GM19467 (cell line): ENCODE results near the gene DCTN5.
A peak's percentile ranks its signal among the peaks of the same experiment; 100 is the strongest.
"Not testable (repeated sequence)": the region's sequence is repeated elsewhere in the genome, so short reads cannot be mapped to it uniquely, and the experiment has no call there.

ENCODE experiments used
- ATAC-seq: cut with Tn5 transposase; IDR thresholded peaks from one replicate; pipeline ENCODE4 v1.9.1; 2021; ENCODE audit warnings: mild to moderate bottlenecking, moderate library complexity; ENCODE audit not compliant: unreplicated experiment

The DCTN5 gene

DNA sequence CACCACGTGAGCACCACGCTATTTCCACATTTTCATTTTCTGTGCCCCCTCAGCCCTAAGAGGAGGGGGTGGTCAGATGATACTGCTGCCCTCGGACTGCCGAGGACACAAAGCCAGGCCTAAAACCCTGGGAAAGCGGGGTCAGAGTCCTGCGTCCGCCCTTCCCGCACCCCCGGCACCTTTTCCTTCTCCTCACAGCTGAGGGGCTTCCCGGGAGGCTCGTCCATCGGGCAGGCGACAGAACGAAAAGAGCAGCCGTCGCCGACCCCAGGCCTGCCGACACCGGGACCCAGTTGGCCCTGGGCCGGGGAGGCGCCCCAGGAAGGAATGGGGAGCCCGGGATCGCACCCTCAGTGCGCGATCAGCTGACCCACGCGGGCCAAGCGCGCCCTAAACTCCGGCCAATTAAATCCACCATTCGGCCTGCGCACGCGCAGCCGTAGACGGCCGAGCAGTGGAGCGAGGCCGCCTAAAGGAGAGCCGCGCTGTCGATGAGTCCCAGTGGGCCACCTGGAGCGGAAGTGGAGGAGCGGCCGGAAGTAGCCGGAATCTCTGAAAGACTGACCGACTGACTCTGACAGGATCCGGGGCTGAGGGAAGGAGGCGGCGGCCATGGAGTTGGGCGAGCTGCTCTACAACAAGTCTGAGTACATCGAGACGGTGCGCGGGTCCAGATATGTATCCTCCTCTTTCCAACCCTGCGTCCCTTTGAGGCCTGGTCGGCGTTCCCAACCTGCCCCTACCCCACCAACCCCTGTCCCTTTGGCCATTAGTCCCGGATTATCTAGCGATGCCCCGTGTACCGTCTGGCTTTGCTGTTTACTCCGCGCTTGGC, at the start of gene DCTN5, which contains the start of gene PALB2:
Gene DCTN5 (plus strand): TSS at position 536 of the 835 bp plus-strand sequence. CDS start 77 bp downstream, at position 613.
Gene PALB2 (minus strand): TSS at position 380 of the 835 bp plus-strand sequence. CDS start 153 bp downstream, at position 227.
- ATAC-seq: peak; percentile 95

DNA sequence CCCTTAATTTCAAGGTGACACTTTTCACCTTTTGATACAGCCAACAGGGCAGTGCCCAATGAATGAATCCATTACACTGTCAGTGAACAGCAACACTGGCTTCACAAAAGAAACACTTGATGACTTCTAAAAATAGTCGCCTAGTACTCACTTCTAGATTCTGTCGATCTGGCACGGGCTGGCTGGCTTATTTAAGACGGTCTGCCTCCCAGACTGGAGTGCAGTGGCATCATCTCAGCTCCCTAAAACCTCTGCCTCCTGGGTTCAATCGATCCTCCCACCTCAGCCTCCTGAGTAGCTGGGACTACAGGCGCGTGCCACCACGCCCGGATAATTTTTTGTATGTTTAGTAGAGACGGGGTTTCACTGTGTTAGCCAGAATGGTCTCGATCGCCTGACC, 47.1 kb upstream of the DCTN5 start:
- ATAC-seq: no peak

GRCh38 chr16:23595246-23595950, 45.9 kb upstream of the DCTN5 start:
- no peak for ATAC-seq

DNA sequence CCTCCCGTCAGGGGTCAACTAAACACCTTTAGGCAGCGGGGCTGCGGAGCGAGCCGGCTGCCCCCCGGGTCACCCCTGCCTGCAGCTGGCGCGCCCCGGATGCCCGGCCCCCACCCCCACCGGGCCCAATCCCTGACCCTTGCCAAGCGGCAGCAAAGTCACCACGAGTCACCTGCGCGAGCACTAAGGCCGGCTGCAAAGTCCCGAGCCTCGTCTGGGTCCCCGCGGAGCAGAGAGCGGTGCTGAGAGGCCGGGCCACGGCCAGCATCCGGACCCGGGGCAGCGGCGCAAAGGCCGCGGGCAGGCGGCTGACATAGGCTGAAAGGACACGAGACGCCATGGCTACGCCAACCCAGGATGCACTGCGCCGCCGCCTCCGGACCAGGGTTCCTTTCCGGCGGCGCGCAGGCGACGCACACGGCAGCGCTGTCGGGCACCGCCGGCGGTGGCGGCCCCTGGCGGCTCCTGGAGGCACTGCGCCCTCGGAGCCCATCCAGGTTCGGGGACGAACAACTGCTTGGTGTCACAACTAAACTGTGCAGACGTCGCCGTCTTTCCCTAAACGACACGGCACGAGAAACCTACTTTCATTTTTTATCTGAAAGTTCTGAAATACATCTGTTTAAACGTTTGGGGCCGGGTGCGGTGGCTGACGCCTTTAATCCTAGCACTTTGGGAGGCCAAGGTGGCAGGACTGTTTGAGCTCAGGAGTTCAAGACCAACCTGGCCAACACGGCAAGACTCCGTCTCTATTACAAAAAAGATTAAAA, 45.1 kb upstream of the DCTN5 start, which contains the start of gene NDUFAB1:
Gene NDUFAB1 (minus strand): TSS at position 366 of the 770 bp plus-strand sequence. CDS start 26 bp downstream, at position 340.
- peak; percentile 81 for ATAC-seq

DNA sequence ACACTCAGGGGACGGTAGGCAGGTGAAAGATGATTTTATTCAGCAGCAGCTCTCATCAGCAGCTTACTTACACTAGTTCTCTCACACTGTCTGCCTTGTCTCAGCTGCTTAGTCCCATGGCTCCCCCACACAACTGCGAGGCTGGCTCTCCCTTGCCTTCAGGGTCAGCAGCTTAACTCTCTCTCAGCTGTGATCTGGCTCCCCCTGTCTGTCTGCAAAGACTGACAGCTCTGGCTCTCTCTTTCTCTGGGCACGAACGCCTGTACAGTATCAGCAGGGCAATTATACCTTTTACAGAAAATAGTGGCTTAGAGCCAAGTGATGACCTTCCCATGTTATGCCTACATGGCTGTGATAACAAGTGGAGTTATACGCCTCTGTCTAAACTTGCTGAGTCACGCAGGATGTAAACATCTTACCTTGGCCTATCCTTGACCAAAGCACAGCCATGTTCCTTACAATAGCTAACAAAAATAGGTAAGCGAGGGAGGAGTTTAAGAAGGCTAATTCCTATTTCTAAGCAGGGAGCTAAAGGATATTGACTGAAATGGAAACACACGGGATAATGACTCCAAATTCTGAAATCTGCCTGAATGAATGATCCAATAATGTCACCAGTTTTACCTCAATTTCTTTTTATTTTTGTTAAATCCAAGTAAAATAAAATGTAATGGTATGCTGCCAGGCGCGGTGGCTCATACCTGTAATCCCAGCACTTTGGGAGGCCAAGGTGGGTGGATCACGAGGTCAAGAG, 44.1 kb upstream of the DCTN5 start:
- peak; percentile 32 for ATAC-seq

DNA sequence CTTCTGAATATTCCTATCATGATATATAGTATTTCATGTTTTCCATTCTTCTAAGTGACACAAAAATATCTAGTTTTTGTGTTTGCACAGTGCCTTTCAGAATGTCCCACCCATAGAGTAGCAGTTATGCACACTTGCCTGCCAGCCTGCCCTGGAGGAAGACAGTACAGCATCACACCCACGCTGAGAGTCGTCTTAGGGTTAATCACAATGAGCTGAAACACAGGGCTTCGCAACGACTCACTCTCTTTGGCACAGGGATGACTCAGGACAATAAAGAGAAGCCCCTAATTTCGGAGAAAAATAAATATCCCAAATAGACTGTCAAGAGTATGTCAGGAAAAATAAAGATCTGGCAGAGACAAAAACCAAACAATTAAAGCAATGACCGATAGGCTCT, 33.5 kb upstream of the DCTN5 start:
- no peak for ATAC-seq

DNA sequence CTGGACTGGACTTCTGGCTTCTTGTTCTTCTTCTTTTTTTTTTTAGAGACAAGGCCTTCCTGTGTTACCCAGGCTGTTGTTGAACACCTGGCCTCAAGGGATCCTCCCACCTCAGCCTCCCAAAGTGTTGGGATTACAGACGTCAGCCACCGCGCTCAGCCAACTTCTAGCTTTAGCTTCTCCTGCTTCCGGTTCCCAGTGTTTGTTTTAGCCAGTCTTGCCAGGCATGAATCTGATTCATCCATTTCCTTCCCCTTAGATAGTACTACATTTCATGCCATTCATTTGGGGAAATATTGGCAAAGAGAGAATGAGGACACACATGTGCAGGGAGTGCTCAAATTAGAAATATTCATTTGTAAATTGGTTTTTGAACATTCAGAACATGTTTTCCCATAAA, 33.1 kb upstream of the DCTN5 start:
- no peak for ATAC-seq

- no peak for ATAC-seq
These were observed 31.3 kb upstream of the DCTN5 start for GRCh38 chr16:23609929-23610328.

DNA sequence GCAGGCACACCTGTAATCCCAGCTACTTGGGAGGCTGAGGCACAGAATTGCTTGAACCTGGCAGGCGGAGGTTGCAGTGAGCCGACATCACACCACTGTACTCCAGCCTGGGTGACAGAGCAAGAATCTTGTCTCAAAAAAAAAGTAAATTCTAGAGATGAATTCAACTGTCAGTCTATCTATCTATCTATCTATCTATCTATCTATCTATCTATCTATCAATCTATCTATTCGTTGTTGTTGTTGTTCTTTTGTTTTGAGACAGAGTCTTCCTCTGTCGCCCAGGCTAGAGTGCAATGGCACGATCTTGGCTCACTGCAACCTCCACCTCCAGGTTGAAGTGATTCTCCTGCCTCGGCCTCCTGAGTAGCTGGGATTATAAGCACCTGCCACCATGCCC, 30.4 kb upstream of the DCTN5 start:
- ATAC-seq: not testable (repeated sequence)

GRCh38 chr16:23611936-23612335, 29.3 kb upstream of the DCTN5 start:
- no peak for ATAC-seq

- no peak for ATAC-seq
These were observed 25.5 kb upstream of the DCTN5 start for GRCh38 chr16:23615805-23616204.

GRCh38 chr16:23624092-23624491, 17.2 kb upstream of the DCTN5 start:
- no peak for ATAC-seq

DNA sequence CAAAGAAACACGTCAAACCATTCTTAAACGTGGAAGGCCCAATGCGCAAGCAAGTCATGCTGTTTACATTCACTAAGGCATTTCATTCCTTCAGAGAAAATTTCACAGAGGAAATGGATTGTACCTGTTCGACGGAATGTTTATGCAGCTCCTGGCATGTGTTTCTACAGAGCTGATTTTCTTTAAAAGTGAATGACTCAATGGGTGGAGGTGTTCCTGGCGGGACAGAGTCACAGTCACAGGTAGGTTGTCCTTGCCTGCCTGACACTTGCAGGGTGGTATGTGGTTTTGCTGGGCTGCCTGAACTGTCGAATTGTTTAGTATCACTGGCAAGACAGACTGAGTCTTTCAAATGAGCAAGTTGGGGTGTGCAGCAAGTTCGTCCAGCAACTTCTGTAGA, 11.8 kb upstream of the DCTN5 start:
- no peak for ATAC-seq

- not testable (repeated sequence) for ATAC-seq
These were observed 9.4 kb upstream of the DCTN5 start for GRCh38 chr16:23631874-23632273.

DNA sequence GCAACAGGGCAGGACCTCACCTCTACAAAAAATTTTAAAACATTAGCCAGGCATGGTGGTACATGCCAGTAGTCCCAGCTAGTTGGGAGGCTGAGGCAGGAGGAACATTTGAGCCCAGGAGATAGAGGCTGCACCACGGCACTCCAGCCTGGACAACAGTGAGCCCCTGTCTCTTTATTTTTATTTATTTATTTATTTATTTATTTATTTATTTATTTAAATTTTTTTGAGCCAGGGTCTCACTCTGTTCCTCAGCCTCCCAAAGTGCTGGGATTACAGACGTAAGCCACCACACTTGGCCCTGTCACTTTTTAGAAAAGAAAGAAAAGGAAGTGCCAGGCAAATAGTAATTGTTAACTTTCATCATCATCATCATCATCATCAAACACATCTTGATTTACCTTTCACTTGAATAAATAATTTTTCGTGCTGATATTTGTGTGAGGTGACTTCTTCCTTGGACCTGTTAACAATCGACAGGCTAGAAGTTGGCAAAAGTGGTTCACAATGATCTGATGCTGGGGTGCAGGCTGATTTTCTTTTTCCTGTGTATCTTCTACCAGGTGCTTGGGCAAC, 6.7 kb upstream of the DCTN5 start:
- no peak for ATAC-seq

- no peak for ATAC-seq
These were observed 5.3 kb upstream of the DCTN5 start for GRCh38 chr16:23635958-23636357.

DNA sequence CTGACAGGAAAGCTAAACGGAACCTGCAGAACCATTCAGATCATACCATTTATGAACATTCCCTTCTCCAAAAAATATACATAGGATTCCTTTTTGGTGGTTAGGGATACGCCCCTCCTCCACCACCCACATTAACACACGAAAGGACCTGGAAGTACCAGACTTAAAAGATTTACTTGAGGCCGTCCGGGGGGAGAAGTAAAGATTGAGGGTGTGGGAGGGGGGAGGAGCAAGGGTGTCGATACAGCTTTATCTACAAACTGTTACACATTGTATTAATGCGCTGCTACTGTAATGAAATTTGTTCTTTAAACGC, 693 bp upstream of the DCTN5 start:
- no peak for ATAC-seq

GRCh38 chr16:23642246-23642774, 1.0 kb downstream of the DCTN5 start:
- ATAC-seq: no peak

GRCh38 chr16:23650674-23651416, 9.6 kb downstream of the DCTN5 start:
- no peak for ATAC-seq
